Coronary artery (tissue), 2 donors: Measurements from ENCODE around the gene ALS2CL.
A peak's percentile ranks its signal among the peaks of the same experiment; 100 is the strongest.

Experiments used
- DNase-seq: peaks from one replicate; pipeline ENCODE4 v3.0.0-alpha.2; 2017; ENCODE audit warnings: low spot score
- H3K27ac ChIP-seq, 2 donors: fragments of 200-600 bp; sonication (generic); one replicate each; pipeline ENCODE4 v1.5.1; 2016 to 2019
- H3K4me3 ChIP-seq: fragments of 200-600 bp; sonication (generic); 2 replicates; pipeline ENCODE4 v1.5.1; 2016; ENCODE audit warnings: mild to moderate bottlenecking, moderate library complexity
- CTCF ChIP-seq: fragments of 200-600 bp; sonication (generic); IDR thresholded peaks from one replicate; pipeline ENCODE4 v1.5.1; 2019; ENCODE audit warnings: antibody characterized with exemption

The ALS2CL gene

DNA sequence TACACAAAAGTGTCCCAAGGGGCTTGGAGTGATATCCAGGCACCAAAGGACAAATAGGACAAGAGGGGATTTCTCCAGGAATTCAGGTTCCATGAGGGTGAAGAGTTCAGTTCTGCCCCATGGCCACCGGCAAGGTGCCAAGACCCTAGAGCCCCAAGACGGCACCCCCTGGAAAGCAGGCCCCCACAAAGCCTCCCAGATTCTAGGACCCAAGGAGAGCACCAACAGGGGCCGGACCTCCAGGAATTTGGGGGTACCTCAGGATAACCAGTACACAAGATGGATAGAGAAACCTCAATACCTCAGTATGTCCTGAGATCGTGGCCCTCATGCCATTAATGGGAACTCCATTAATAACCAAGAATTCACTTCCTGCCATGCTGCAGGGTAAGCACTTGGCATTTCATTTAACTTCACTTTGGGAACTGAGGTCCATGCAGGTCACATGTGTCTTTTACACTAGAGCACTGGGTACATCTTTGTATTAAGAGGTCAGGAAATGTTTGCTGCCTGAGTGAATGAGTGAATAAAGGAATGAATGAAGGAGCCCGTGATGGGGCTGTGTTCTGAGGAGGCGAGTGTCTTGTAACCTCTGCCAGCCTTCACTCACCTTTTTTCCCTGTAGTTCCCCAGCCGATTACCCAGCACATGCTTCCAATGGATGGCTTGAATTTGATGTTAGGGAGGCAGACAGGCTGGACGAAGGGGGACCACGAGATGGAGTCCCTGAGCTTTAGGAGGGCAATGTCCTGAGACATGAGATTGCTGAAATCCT, 39.7 kb upstream of the ALS2CL start:
- no peak overlapping the region for H3K4me3 ChIP-seq
- no peak for TF ChIP-seq CTCF
- peak; percentile 33 for DNase-seq

GRCh38 chr3:46731795-46732194, 38.3 kb upstream of the ALS2CL start:
- no peak overlapping the region for H3K27ac ChIP-seq
- TF ChIP-seq CTCF, result no peak
- H3K4me3 ChIP-seq, result no peak overlapping the region
- no peak for DNase-seq

More for the DNA sequence above, 39.7 kb upstream of the ALS2CL start:
- H3K27ac ChIP-seq, result no peak overlapping the region

DNA sequence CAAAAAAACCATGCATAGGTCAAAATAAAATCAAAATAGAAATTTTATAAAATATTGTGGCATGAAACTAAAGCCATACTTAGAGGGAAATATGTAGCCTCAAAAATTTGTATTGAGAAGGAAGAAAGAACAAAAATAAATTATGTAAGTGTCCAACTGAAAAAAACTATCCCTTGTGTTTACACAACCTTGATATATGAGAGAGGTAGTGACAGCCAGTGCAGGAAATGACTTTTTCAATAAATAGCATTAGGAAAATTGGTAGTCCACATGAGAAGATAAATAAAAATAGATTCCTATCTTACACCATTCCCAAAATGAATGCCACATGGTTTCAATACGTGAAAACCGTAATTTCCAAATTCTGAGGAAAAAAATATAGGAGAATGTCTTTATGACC, 37.3 kb upstream of the ALS2CL start:
- no peak overlapping the region for H3K4me3 ChIP-seq
- no peak for DNase-seq
- no peak for TF ChIP-seq CTCF
- no peak overlapping the region for H3K27ac ChIP-seq

DNA sequence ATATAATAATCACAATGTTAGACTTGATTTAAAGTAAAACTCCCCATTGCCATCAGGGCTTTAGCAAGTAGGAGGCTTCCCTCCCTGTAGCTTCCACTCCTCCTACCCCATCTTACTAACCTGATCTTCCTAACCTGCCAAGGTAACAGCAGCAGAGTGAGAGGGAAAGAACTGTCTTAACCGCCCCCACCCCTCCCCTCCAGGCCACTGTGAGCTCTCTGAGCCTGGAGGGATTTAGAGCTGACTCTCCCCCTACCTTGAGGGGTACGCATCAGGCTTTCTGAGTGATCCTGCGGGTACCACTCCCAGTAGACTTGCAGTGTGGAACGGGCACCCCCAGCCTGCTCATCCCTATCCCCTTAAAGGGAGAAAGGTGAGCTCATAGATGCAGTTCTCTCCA, 35.6 kb upstream of the ALS2CL start:
- no peak for DNase-seq
- no peak overlapping the region for H3K27ac ChIP-seq
- no peak for TF ChIP-seq CTCF
- H3K4me3 ChIP-seq, result no peak overlapping the region

- TF ChIP-seq CTCF, result no peak
- Histone ChIP-seq H3K4me3 (no peak overlapping the region), H3K27ac (no peak overlapping the region)
- peak; percentile 31 for DNase-seq
Observed at GRCh38 chr3:46725621-46726314, 32.3 kb upstream of the ALS2CL start.

- Histone ChIP-seq H3K4me3 (no peak overlapping the region), H3K27ac (no peak overlapping the region)
- no peak for TF ChIP-seq CTCF
- no peak for DNase-seq
Observed at GRCh38 chr3:46724424-46724823, 30.9 kb upstream of the ALS2CL start.

DNA sequence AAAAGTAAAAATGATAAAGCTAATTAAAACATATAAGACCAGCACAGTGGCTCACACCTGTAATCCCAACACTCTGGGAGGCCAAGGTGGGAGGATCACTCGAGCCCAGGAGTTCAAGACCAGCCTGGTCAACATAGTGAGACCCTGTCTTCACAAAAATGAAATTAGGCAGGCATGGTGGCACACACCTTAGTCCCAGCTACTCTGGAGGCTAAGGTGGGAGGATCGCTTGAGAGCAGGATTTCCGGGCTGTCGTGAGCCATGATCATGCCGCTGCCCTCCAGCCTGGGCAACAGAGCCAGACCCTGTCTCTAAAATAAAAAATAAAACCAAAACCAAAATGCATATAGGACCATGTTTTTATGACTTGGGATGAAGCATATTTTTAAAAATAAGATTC, 29.0 kb upstream of the ALS2CL start:
- Histone ChIP-seq H3K4me3 (no peak overlapping the region), H3K27ac (no peak overlapping the region)
- no peak for DNase-seq
- TF ChIP-seq CTCF, result no peak
